HepG2 (cell line): ENCODE results near the gene CXCR4. TPM values are rescaled to one million over a fixed set of nuclear protein-coding genes. Genes with fewer than 3 reads are reported as not detected.

Experiments used
- ATAC-seq: fragments of 200-7000 bp; cut with Tn5 transposase; 3 replicates; pipeline ENCODE4 v1.9.1; 2020; ENCODE audit warnings: mild to moderate bottlenecking, moderate library complexity
- BruUV-seq: library from RNA; stranded (reverse); fragments of 400-500 nt; replicated peaks from 2 replicates; lab custom pipeline; 2021; lab: Mats Ljungman, UMichigan
- CTCF ChIA-PET: fragments of 300-600 bp; formaldehyde crosslinking; extraction: SDS; loops from one replicate; lab custom pipeline; 2021; ENCODE audit warnings: low total read pairs, inconsistent platforms, low intra/inter-chr PET ratio; lab: Yijun Ruan, JAX
- POLR2A ChIA-PET: fragments of 350-600 bp; sonication (Branson Sonifier 250); formaldehyde crosslinking; loops from one replicate; lab custom pipeline; 2020; ENCODE audit warnings: antibody characterized with exemption, inconsistent platforms; lab: Yijun Ruan, JAX
- DNase-seq: peaks from one replicate; pipeline ENCODE4 v3.0.0-alpha.2; 2015; ENCODE audit warnings: low spot score
- FAIRE-seq: peaks from 3 replicates; lab custom pipeline; 2011; peaks lifted over from hg19 to GRCh38; lab: Jason Lieb, UNC
- H2AFZ ChIP-seq: one replicate; pipeline ENCODE4 v1.6.1; 2011; ENCODE audit warnings: low read length, inconsistent platforms
- H3K27ac ChIP-seq: fragments of 300-600 bp; 3 replicates; pipeline ENCODE4 v1.8.0; 2011; ENCODE audit warnings: mixed run types, mild to moderate bottlenecking, mixed read lengths, low read length, inconsistent platforms; ENCODE audit not compliant: insufficient read depth; ENCODE audit errors: extremely low read length
- H3K27me3 ChIP-seq, 2 experiments: fragments of 200-600 bp in 1 of 2; 2 replicates in 1 of 2; 3 replicates in 1 of 2; pipeline versions ENCODE4 v1.6.0 to v1.8.0; 2011; ENCODE audit warnings: low read length in 2 of 2, mild to moderate bottlenecking in 2 of 2, moderate library complexity in 2 of 2, inconsistent platforms in 1 of 2; ENCODE audit not compliant: insufficient read depth in 2 of 2, control insufficient read depth in 1 of 2
- H3K36me3 ChIP-seq, 2 experiments: fragments of 200-600 bp in 1 of 2; replicated peaks in 1 of 2; 2 replicates in 1 of 2; 3 replicates in 1 of 2; pipeline versions ENCODE4 v1.5.1 to v1.8.0; 2011; ENCODE audit warnings: low read length in 2 of 2, inconsistent platforms in 1 of 2; ENCODE audit not compliant: insufficient read depth in 2 of 2, control insufficient read depth in 1 of 2
- H3K4me1 ChIP-seq: 2 replicates; pipeline ENCODE4 v1.5.1; 2012; ENCODE audit warnings: low read length, inconsistent platforms; ENCODE audit not compliant: insufficient read depth
- H3K4me2 ChIP-seq: 2 replicates; pipeline ENCODE4 v1.6.0; 2011; ENCODE audit warnings: low read depth, low read length, inconsistent platforms
- H3K4me3 ChIP-seq, 3 experiments: fragments of 200-600 bp in 1 of 3; sonication (generic), shearing (Covaris generic) in 1 of 3; replicated peaks in 1 of 3; 2 replicates each; pipeline ENCODE4 v1.5.1; 2011 to 2016; ENCODE audit warnings: low read length in 3 of 3, inconsistent platforms in 2 of 3, low read depth in 2 of 3, mild to moderate bottlenecking in 2 of 3, control low read depth in 1 of 3, mixed read lengths in 1 of 3; ENCODE audit not compliant: insufficient read depth in 1 of 3
- H3K79me2 ChIP-seq: one replicate; pipeline ENCODE4 v1.6.1; 2011; ENCODE audit warnings: low read length, inconsistent platforms; ENCODE audit not compliant: insufficient read depth
- H3K9ac ChIP-seq: 2 replicates; pipeline ENCODE4 v1.6.0; 2011; ENCODE audit warnings: mild to moderate bottlenecking, low read depth, low read length, inconsistent platforms; ENCODE audit not compliant: insufficient read depth
- H3K9me3 ChIP-seq: 2 replicates; pipeline ENCODE4 v1.5.1; 2012; ENCODE audit warnings: mild to moderate bottlenecking, low read length
- H4K20me1 ChIP-seq: 2 replicates; pipeline ENCODE4 v1.6.0; 2011; ENCODE audit warnings: inconsistent platforms, mild to moderate bottlenecking, low read length, moderate library complexity; ENCODE audit not compliant: insufficient read depth
- GPN1 ChIP-seq: sonication (generic); formaldehyde crosslinking; IDR thresholded peaks from 2 replicates; pipeline ENCODE4 v1.5.1; 2020; ENCODE audit warnings: missing genetic modification reagents, borderline replicate concordance
- HNF4G ChIP-seq, 2 experiments: sonication (generic) in 1 of 2; formaldehyde crosslinking in 1 of 2; IDR thresholded peaks; 2 replicates each; pipeline versions ENCODE4 v1.4.0 to v1.6.1; 2011 to 2020; ENCODE audit warnings: borderline replicate concordance in 2 of 2, low read depth in 2 of 2, mild to moderate bottlenecking in 2 of 2, low read length in 1 of 2, missing genetic modification reagents in 1 of 2, moderate library complexity in 1 of 2
- JUN ChIP-seq: sonication (generic); formaldehyde crosslinking; IDR thresholded peaks from 2 replicates; pipeline ENCODE4 v1.4.0; 2020; ENCODE audit warnings: mild to moderate bottlenecking, missing genetic modification reagents
- KLF15 ChIP-seq: sonication (generic); formaldehyde crosslinking; IDR thresholded peaks from 2 replicates; pipeline ENCODE4 v1.8.1; 2023; ENCODE audit warnings: borderline replicate concordance, mild to moderate bottlenecking, inconsistent platforms, missing genetic modification reagents, mixed read lengths
- KLF6 ChIP-seq: IDR thresholded peaks from 2 replicates; pipeline ENCODE4 v1.8.0; 2016; ENCODE audit warnings: missing biosample characterization, missing genetic modification reagents
- MEIS1 ChIP-seq: sonication (generic); formaldehyde crosslinking; IDR thresholded peaks from 2 replicates; pipeline ENCODE4 v1.9.0; 2021; ENCODE audit warnings: mild to moderate bottlenecking, missing genetic modification reagents, moderate library complexity, borderline replicate concordance
- RBM22 ChIP-seq: fragments of 200-400 bp; formaldehyde crosslinking; optimal IDR thresholded peaks from 2 replicates; pipeline ENCODE3; 2017; ENCODE audit warnings: mild to moderate bottlenecking, low read length, moderate library complexity
- SATB2 ChIP-seq: sonication (generic); formaldehyde crosslinking; IDR thresholded peaks from 2 replicates; pipeline ENCODE4 v1.5.0; 2020; ENCODE audit warnings: missing genetic modification reagents
- SUZ12 ChIP-seq: fragments of 150-350 bp; IDR thresholded peaks from 2 replicates; pipeline ENCODE4 v1.6.1; 2014; ENCODE audit warnings: low read depth, low read length
- TAF1 ChIP-seq: sonication (generic); formaldehyde crosslinking; IDR thresholded peaks from 2 replicates; pipeline ENCODE4 v1.4.0; 2020; ENCODE audit warnings: missing genetic modification reagents
- TARDBP ChIP-seq: sonication (generic); formaldehyde crosslinking; IDR thresholded peaks from 2 replicates; pipeline ENCODE4 v1.8.0; 2022; ENCODE audit warnings: mild to moderate bottlenecking, missing genetic modification reagents
- ZNF616 ChIP-seq: sonication (generic); formaldehyde crosslinking; IDR thresholded peaks from 2 replicates; pipeline ENCODE4 v1.5.0; 2020; ENCODE audit warnings: low read depth, mild to moderate bottlenecking, missing genetic modification reagents
- ZNF629 ChIP-seq: sonication (generic); formaldehyde crosslinking; conservative IDR thresholded peaks from 2 replicates; pipeline ENCODE4 v1.5.0; 2020; ENCODE audit warnings: missing genetic modification reagents
- ZNF644 ChIP-seq: IDR thresholded peaks from 2 replicates; pipeline ENCODE4 v1.6.1; 2016; ENCODE audit warnings: low read depth
- WGBS: methylation state at CpG from one replicate; pipeline ENCODE4 v1.1.6; 2017; ENCODE audit warnings: low lambda C conversion rate; 5-methylcytosine and 5-hydroxymethylcytosine counted together
- in situ Hi-C: cut with HindIII; loops from 2 replicates; pipeline ENCODE4 v1.10.0; 2017; ENCODE audit warnings: low pct_unique_long_range_greater_than_20kb; ENCODE audit not compliant: extremely low pct_ligation_motif_present
- intact Hi-C: fragments of 100-400 bp; cut with micrococcal nuclease; formaldehyde crosslinking; loops from one replicate; pipeline ENCODE4 v1.10.0; 2022; ENCODE audit not compliant: unreplicated experiment
- polyA plus RNA-seq, 8 experiments: library from polyadenylated mRNA; depleted of rRNA in 3 of 8; stranded (reverse) in 7 of 8; unstranded in 1 of 8; fragments of >200 nt; fragmentation: Illumina TruSeq in 4 of 8; extraction: Trizol in 4 of 8; gene quantifications; 2 replicates each; pipeline versions ENCODE4 v1.2.1 to v1.2.3, GENCODE V29; 2011 to 2016; ENCODE audit warnings: low read depth in 4 of 8, missing spikeins in 1 of 8, mixed read lengths in 1 of 8; ENCODE audit not compliant: insufficient read depth in 1 of 8
- total RNA-seq, 5 experiments: library from RNA; depleted of rRNA; stranded (reverse); fragments of >200 nt; fragmentation: Illumina TruSeq; extraction: Trizol; gene quantifications; 2 replicates each; pipeline ENCODE4 v1.2.3, GENCODE V29; 2016; ENCODE audit warnings: low read depth in 1 of 5
- TF ChIP-seq, protein P1 (sequence below): sonication (generic); formaldehyde crosslinking; IDR thresholded peaks from 2 replicates; pipeline ENCODE4 v1.4.0; 2020; ENCODE audit warnings: missing genetic modification reagents
- TF ChIP-seq, protein P2 (sequence below), 2 experiments: fragments of 450-650 bp in 1 of 2; sonication (generic) in 1 of 2; formaldehyde crosslinking; IDR thresholded peaks; 2 replicates each; pipeline versions ENCODE4 v1.5.0 to v1.8.0; 2020 to 2022; ENCODE audit warnings: mild to moderate bottlenecking in 1 of 2, missing genetic modification reagents in 1 of 2
- TF ChIP-seq, protein P3 (sequence below): sonication (generic); formaldehyde crosslinking; IDR thresholded peaks from 2 replicates; pipeline ENCODE4 v1.8.0; 2023; ENCODE audit warnings: mild to moderate bottlenecking, missing genetic modification reagents

The CXCR4 gene
- total and polyA plus RNA-seq, 2 of the 13 experiments (the other 11 are each of a cell fraction or from before 2014, with no cell fraction given): 0.34 to 0.55 TPM

DNA sequence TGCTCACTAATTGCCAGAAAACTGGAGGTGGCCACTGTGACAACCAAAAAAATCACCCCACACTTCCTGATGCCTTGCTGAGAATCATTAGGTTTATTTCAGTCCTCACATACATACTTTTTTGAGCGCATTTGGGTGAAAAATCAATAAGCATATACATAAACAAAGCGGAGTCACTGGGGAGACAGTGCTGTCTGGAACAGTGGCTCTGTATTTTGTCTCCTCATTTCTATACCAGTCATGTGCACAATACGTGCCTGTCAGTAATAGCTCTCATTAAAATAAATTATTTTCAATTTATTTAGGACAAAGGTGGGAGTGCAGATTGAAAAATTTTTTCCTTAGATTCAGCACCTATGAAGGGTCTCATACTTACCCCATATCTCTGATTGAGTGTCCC, 48.2 kb downstream of the CXCR4 start (continued):
- no peak for TF ChIP-seq TARDBP
- no peak for TF ChIP-seq ZNF629
- no peak for TF ChIP-seq HNF4G (IDR thresholded peaks at IDR 0.05; ENCODE audit: borderline replicate concordance, low read depth, low read length)
- TF ChIP-seq HNF4G (CRISPR knock-in tag; IDR thresholded peaks at IDR 0.05; ENCODE audit: borderline replicate concordance, low read depth): no peak
- TF ChIP-seq, all 625 proteins: peak for 0

DNA sequence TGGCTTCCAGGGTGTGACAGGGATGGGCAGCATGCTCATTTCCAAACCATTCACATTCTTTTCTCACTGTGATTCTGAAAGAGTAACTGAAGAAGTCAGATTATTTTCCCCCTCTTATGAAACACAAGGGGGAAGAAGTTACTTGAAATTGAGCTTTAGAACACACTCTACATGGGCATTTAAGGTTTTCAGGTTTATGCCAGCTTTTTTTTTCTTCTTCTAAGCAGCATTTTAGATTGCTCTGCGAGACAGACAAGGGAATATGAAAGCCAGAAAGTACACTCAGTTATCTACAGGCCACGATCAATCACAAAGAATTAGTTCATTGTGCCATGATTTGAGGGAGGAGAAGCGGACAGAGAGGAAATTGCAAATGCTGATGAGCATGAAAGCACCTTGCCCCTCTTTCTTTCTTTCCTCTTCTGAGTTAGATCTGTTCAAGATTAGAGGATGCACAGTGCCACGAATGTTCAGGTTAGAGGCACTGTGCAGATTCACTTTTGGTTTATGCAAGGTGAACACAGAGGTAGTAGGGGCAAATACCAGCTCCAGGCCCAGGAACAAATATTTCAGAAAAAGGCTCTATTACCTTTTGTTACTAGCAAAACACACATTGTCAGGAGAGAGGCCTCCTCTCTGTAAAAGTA, 49.2 kb downstream of the CXCR4 start:
- POLR2A ChIA-PET: no interaction called here
- Histone ChIP-seq H3K27ac (no peak overlapping the region), H3K4me1 (no peaks in the 10 kb centered on the region)
- no peak for TF ChIP-seq GPN1
- no peak for TF ChIP-seq MEIS1 (CRISPR knock-in tag)
- TF ChIP-seq KLF15 (CRISPR knock-in tag): no peak
- TF ChIP-seq, protein P1, sequence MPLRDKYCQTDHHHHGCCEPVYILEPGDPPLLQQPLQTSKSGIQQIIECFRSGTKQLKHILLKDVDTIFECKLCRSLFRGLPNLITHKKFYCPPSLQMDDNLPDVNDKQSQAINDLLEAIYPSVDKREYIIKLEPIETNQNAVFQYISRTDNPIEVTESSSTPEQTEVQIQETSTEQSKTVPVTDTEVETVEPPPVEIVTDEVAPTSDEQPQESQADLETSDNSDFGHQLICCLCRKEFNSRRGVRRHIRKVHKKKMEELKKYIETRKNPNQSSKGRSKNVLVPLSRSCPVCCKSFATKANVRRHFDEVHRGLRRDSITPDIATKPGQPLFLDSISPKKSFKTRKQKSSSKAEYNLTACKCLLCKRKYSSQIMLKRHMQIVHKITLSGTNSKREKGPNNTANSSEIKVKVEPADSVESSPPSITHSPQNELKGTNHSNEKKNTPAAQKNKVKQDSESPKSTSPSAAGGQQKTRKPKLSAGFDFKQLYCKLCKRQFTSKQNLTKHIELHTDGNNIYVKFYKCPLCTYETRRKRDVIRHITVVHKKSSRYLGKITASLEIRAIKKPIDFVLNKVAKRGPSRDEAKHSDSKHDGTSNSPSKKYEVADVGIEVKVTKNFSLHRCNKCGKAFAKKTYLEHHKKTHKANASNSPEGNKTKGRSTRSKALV (CRISPR knock-in tag): no peak
- TF ChIP-seq RBM22: no peak
- TF ChIP-seq ZNF644: no peak
- no peak for TF ChIP-seq ZNF616 (CRISPR knock-in tag)
- TF ChIP-seq, protein P2, sequence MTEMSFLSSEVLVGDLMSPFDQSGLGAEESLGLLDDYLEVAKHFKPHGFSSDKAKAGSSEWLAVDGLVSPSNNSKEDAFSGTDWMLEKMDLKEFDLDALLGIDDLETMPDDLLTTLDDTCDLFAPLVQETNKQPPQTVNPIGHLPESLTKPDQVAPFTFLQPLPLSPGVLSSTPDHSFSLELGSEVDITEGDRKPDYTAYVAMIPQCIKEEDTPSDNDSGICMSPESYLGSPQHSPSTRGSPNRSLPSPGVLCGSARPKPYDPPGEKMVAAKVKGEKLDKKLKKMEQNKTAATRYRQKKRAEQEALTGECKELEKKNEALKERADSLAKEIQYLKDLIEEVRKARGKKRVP (CRISPR knock-in tag; IDR thresholded peaks at IDR 0.05): no peak
- TF ChIP-seq KLF6 (CRISPR knock-in tag): no peak
- no peak for TF ChIP-seq SUZ12
- TF ChIP-seq, protein P3, sequence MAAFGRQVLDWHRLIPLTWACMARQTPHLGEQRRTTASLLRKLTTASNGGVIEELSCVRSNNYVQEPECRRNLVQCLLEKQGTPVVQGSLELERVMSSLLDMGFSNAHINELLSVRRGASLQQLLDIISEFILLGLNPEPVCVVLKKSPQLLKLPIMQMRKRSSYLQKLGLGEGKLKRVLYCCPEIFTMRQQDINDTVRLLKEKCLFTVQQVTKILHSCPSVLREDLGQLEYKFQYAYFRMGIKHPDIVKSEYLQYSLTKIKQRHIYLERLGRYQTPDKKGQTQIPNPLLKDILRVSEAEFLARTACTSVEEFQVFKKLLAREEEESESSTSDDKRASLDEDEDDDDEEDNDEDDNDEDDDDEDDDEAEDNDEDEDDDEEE (CRISPR knock-in tag): no peak
- TF ChIP-seq SATB2: no peak
- TF ChIP-seq TAF1 (CRISPR knock-in tag): no peak
- no peak for TF ChIP-seq JUN (CRISPR knock-in tag)

More for the DNA sequence above, 49.2 kb downstream of the CXCR4 start:
- Histone ChIP-seq H3K36me3 (no peaks in the 10 kb centered on the region), H3K27me3 (0 out of 5 replicates have a peak, but pooled peaks cover 0 to 6% of the 10 kb centered on the region in 2 experiments), H3K9me3 (no peaks in the 10 kb centered on the region), H3K79me2 (no peaks in the 10 kb centered on the region), H2AFZ (no peak overlapping the region), H3K9ac (no peak overlapping the region), H4K20me1 (no peaks in the 10 kb centered on the region), H3K4me2 (no peak overlapping the region), H3K4me3 (no peak overlapping the region)
- no TSS peak for BruUV-seq
- FAIRE-seq: no peak
- intact Hi-C loops: no loop called here
- no peak for ATAC-seq
- 7% methylated on average over 4 of the region's 4 CpGs for WGBS
- CTCF ChIA-PET: no interaction called here
- no peak for DNase-seq
- in situ Hi-C loops: no loop called here
